HepG2 (cell line): ENCODE data around the gene ZNF425. TPM values are rescaled to one million over a fixed set of nuclear protein-coding genes. Genes with fewer than 3 reads are reported as not detected.
A peak's percentile ranks its signal among the peaks of the same experiment; 100 is the strongest.

ENCODE experiments used
- CREM ChIP-seq, 2 experiments: sonication (generic) in 1 of 2; formaldehyde crosslinking in 1 of 2; IDR thresholded peaks; 2 replicates each; pipeline versions ENCODE4 v1.4.0 to v1.6.1; 2016 to 2020; ENCODE audit warnings: antibody characterized with exemption in 1 of 2, mild to moderate bottlenecking in 1 of 2, missing genetic modification reagents in 1 of 2
- ETV5 ChIP-seq: IDR thresholded peaks from 2 replicates; pipeline ENCODE4 v1.6.1; 2018; ENCODE audit warnings: missing biosample characterization, missing genetic modification reagents, inconsistent platforms, borderline replicate concordance
- GLI4 ChIP-seq: sonication (generic); formaldehyde crosslinking; IDR thresholded peaks from 2 replicates; pipeline ENCODE4 v1.5.1; 2020; ENCODE audit warnings: missing genetic modification reagents, mild to moderate bottlenecking, moderate library complexity, borderline replicate concordance
- KLF6 ChIP-seq: IDR thresholded peaks from 2 replicates; pipeline ENCODE4 v1.8.0; 2016; ENCODE audit warnings: missing biosample characterization, missing genetic modification reagents
- POGZ ChIP-seq: sonication (generic); formaldehyde crosslinking; IDR thresholded peaks from 2 replicates; pipeline ENCODE4 v1.4.0; 2020; ENCODE audit warnings: mild to moderate bottlenecking, missing genetic modification reagents
- REST ChIP-seq, 2 experiments: IDR thresholded peaks; 2 replicates each; pipeline ENCODE4 v1.6.1; 2011 to 2012; ENCODE audit warnings: low read length in 2 of 2, borderline replicate concordance in 1 of 2, low read depth in 1 of 2, mild to moderate bottlenecking in 1 of 2, moderate library complexity in 1 of 2
- RFX3 ChIP-seq: IDR thresholded peaks from 2 replicates; pipeline ENCODE4 v1.6.1; 2016; ENCODE audit warnings: missing biosample characterization, missing genetic modification reagents
- TAF15 ChIP-seq: fragments of 200-400 bp; formaldehyde crosslinking; IDR thresholded peaks from one replicate; pipeline ENCODE4 v1.6.1; 2018; ENCODE audit warnings: mild to moderate bottlenecking, low read depth, low read length; ENCODE audit not compliant: poor library complexity, severe bottlenecking
- TBL1XR1 ChIP-seq: fragments of 150-350 bp; IDR thresholded peaks from 2 replicates; pipeline ENCODE4 v1.6.1; 2014; ENCODE audit warnings: borderline replicate concordance, low read length; ENCODE audit not compliant: partially characterized antibody
- ZNF24 ChIP-seq: fragments of 450-650 bp; IDR thresholded peaks from 2 replicates; pipeline ENCODE4 v1.6.1; 2017; ENCODE audit warnings: antibody characterized with exemption, mild to moderate bottlenecking
- ZNF264 ChIP-seq: sonication (generic); formaldehyde crosslinking; IDR thresholded peaks from 2 replicates; pipeline ENCODE4 v1.4.0; 2020; ENCODE audit warnings: missing genetic modification reagents
- ZNF317 ChIP-seq: sonication (generic); formaldehyde crosslinking; IDR thresholded peaks from 2 replicates; pipeline ENCODE4 v1.5.0; 2020; ENCODE audit warnings: mild to moderate bottlenecking, missing genetic modification reagents
- ZNF563 ChIP-seq: sonication (generic); formaldehyde crosslinking; IDR thresholded peaks from 2 replicates; pipeline ENCODE4 v1.8.0; 2022; ENCODE audit warnings: mild to moderate bottlenecking, moderate library complexity, missing genetic modification reagents
- ZNF766 ChIP-seq: sonication (generic); formaldehyde crosslinking; IDR thresholded peaks from 2 replicates; pipeline ENCODE4 v1.5.0; 2020; ENCODE audit warnings: missing genetic modification reagents, borderline replicate concordance
- ZNF776 ChIP-seq: sonication (generic); formaldehyde crosslinking; IDR thresholded peaks from 2 replicates; pipeline ENCODE4 v1.4.0; 2020; ENCODE audit warnings: mild to moderate bottlenecking, missing genetic modification reagents
- ZNF816 ChIP-seq: sonication (generic); formaldehyde crosslinking; IDR thresholded peaks from 2 replicates; pipeline ENCODE4 v1.8.0; 2022; ENCODE audit warnings: missing genetic modification reagents, mild to moderate bottlenecking, borderline replicate concordance
- polyA plus RNA-seq, 8 experiments: library from polyadenylated mRNA; depleted of rRNA in 3 of 8; stranded (reverse) in 7 of 8; unstranded in 1 of 8; fragments of >200 nt; fragmentation: Illumina TruSeq in 4 of 8; extraction: Trizol in 4 of 8; gene quantifications; 2 replicates each; pipeline versions ENCODE4 v1.2.1 to v1.2.3, GENCODE V29; 2011 to 2016; ENCODE audit warnings: low read depth in 4 of 8, missing spikeins in 1 of 8, mixed read lengths in 1 of 8; ENCODE audit not compliant: insufficient read depth in 1 of 8
- total RNA-seq, 5 experiments: library from RNA; depleted of rRNA; stranded (reverse); fragments of >200 nt; fragmentation: Illumina TruSeq; extraction: Trizol; gene quantifications; 2 replicates each; pipeline ENCODE4 v1.2.3, GENCODE V29; 2016; ENCODE audit warnings: low read depth in 1 of 5
- TF ChIP-seq, protein P1 (sequence below): sonication (generic); formaldehyde crosslinking; conservative IDR thresholded peaks from 2 replicates; pipeline ENCODE4 v1.4.0; 2020; ENCODE audit warnings: missing genetic modification reagents
- TF ChIP-seq, protein P2 (sequence below): sonication (generic); formaldehyde crosslinking; IDR thresholded peaks from 2 replicates; pipeline ENCODE4 v1.5.0; 2020; ENCODE audit warnings: missing genetic modification reagents, mild to moderate bottlenecking, borderline replicate concordance
- TF ChIP-seq, protein P3 (sequence below): sonication (generic); formaldehyde crosslinking; conservative IDR thresholded peaks from 2 replicates; pipeline ENCODE4 v1.4.0; 2020; ENCODE audit warnings: missing genetic modification reagents

The ZNF425 gene
- total and polyA plus RNA-seq, 2 of the 13 experiments (the other 11 are each of a cell fraction or from before 2014, with no cell fraction given) = 0.51 to 1.1 TPM

- TF ChIP-seq, protein P1, sequence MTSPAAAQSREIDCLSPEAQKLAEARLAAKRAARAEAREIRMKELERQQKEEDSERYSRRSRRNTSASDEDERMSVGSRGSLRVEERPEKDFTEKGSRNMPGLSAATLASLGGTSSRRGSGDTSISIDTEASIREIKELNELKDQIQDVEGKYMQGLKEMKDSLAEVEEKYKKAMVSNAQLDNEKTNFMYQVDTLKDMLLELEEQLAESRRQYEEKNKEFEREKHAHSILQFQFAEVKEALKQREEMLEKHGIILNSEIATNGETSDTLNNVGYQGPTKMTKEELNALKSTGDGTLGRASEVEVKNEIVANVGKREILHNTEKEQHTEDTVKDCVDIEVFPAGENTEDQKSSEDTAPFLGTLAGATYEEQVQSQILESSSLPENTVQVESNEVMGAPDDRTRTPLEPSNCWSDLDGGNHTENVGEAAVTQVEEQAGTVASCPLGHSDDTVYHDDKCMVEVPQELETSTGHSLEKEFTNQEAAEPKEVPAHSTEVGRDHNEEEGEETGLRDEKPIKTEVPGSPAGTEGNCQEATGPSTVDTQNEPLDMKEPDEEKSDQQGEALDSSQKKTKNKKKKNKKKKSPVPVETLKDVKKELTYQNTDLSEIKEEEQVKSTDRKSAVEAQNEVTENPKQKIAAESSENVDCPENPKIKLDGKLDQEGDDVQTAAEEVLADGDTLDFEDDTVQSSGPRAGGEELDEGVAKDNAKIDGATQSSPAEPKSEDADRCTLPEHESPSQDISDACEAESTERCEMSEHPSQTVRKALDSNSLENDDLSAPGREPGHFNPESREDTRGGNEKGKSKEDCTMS = no peak
- no peak for TF ChIP-seq ZNF24
- peak; percentile 73 for TF ChIP-seq ZNF563 (CRISPR knock-in tag)
- TF ChIP-seq, protein P2, sequence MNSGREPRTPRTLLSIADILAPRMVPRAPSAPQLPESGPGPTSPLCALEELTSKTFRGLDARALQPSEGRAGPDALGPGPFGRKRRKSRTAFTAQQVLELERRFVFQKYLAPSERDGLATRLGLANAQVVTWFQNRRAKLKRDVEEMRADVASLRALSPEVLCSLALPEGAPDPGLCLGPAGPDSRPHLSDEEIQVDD (CRISPR knock-in tag) = peak; percentile 78; the same call in 1 of the 2 replicates
- TF ChIP-seq ZNF317 = peak; percentile 58; the same call in 1 of the 2 replicates
- no peak for TF ChIP-seq CREM (IDR thresholded peaks at IDR 0.05)
- TF ChIP-seq CREM (CRISPR knock-in tag; IDR thresholded peaks at IDR 0.05) = no peak
- no peak for TF ChIP-seq ZNF766 (CRISPR knock-in tag)
- no peak for TF ChIP-seq RFX3 (CRISPR knock-in tag)
- TF ChIP-seq TBL1XR1 = no peak
- no peak for TF ChIP-seq TAF15
- TF ChIP-seq ZNF816 (CRISPR knock-in tag) = peak; percentile 55; the same call in 1 of the 2 replicates
- TF ChIP-seq ZNF776 (CRISPR knock-in tag) = peak; percentile 17; the same call in 1 of the 2 replicates
- TF ChIP-seq, protein P3, sequence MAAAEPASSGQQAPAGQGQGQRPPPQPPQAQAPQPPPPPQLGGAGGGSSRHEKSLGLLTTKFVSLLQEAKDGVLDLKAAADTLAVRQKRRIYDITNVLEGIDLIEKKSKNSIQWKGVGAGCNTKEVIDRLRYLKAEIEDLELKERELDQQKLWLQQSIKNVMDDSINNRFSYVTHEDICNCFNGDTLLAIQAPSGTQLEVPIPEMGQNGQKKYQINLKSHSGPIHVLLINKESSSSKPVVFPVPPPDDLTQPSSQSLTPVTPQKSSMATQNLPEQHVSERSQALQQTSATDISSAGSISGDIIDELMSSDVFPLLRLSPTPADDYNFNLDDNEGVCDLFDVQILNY = no peak
- peak; percentile 42; the same call in 1 of the 2 replicates for TF ChIP-seq POGZ (CRISPR knock-in tag)
- TF ChIP-seq ZNF264 (CRISPR knock-in tag) = 0 out of 2 replicates have a peak, but pooled peaks have one; percentile 11
- peak; percentile 45; the same call in 1 of the 2 replicates for TF ChIP-seq GLI4
- peak; percentile 29 for TF ChIP-seq ETV5 (CRISPR knock-in tag)
- TF ChIP-seq KLF6 (CRISPR knock-in tag) = peak; percentile 81
- TF ChIP-seq REST (IDR thresholded peaks at IDR 0.05; ENCODE audit: borderline replicate concordance in 1 of 2, low read depth in 1 of 2, low read length in 2 of 2) = no peak; a peak in 1 of 4 replicates
Observed at GRCh38 chr7:149090397-149091195, 35.5 kb downstream of the ZNF425 start, which contains the start of gene ZNF786 (continued).
